NT2/D1 (cell line): ENCODE measurements around the gene CCDC177.

Source experiments
- DNase-seq: peaks from one replicate; pipeline ENCODE4 v3.0.0-alpha.2; 2011; ENCODE audit warnings: low read depth, low spot score
- H3K27me3 ChIP-seq: 2 replicates; pipeline ENCODE4 v1.6.0; 2011; ENCODE audit warnings: mild to moderate bottlenecking; ENCODE audit not compliant: insufficient read length, insufficient read depth
- H3K36me3 ChIP-seq: 2 replicates; pipeline ENCODE4 v1.6.1; 2011; ENCODE audit warnings: mild to moderate bottlenecking, low read length, mixed read lengths; ENCODE audit not compliant: insufficient read depth, insufficient read length
- H3K4me1 ChIP-seq: 2 replicates; pipeline ENCODE4 v1.5.1; 2011; ENCODE audit not compliant: insufficient read depth, insufficient read length
- H3K4me3 ChIP-seq: 2 replicates; pipeline ENCODE4 v1.5.1; 2011; ENCODE audit warnings: low read depth; ENCODE audit not compliant: insufficient read length
- H3K9ac ChIP-seq: 2 replicates; pipeline ENCODE4 v1.6.0; 2011; ENCODE audit warnings: low read depth; ENCODE audit not compliant: insufficient read length
- H3K9me3 ChIP-seq: 2 replicates; pipeline ENCODE4 v1.5.1; 2011; ENCODE audit warnings: mild to moderate bottlenecking, low read length; ENCODE audit not compliant: insufficient read depth
- SUZ12 ChIP-seq: IDR thresholded peaks from 2 replicates; pipeline ENCODE4 v1.6.1; 2011; ENCODE audit not compliant: insufficient read length, insufficient read depth; ENCODE audit errors: extremely low read depth
- YY1 ChIP-seq: IDR thresholded peaks from 2 replicates; pipeline ENCODE4 v1.6.1; 2011; ENCODE audit not compliant: insufficient read length, insufficient read depth
- ZNF274 ChIP-seq: IDR thresholded peaks from 2 replicates; pipeline ENCODE4 v1.6.1; 2011; ENCODE audit warnings: mild to moderate bottlenecking, low read depth, low read length

Gene CCDC177

DNA sequence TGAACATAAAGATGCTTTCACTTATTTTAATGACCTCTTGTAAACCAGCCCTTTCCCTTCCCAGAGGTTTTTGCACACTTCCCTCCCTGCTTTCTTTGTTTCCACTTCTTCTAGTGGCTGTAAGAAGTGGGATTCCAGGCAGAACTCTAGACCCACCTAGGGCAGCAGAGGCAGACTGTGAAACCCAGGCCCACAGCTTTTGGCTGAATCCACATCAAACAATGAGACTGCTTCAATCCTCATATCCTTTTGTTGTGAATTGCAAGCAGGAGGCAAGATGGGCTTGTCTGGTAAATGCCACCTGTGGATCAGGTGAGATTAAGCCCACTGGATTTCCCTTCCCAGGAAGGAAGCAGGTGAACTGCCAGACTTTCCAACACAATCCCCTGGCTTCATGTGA, 12.8 kb downstream of the CCDC177 start:
- peaks cover 8% of the 10 kb centered on the region for H3K27me3 ChIP-seq
- H3K4me3 ChIP-seq: no peak overlapping the region
- H3K9ac ChIP-seq: no peak overlapping the region
- H3K36me3 ChIP-seq: no peaks in the 10 kb centered on the region
- no peak for DNase-seq
- TF ChIP-seq ZNF274: no peak
- TF ChIP-seq SUZ12: no peak
- no peaks in the 10 kb centered on the region for H3K9me3 ChIP-seq
- no peaks in the 10 kb centered on the region for H3K4me1 ChIP-seq

DNA sequence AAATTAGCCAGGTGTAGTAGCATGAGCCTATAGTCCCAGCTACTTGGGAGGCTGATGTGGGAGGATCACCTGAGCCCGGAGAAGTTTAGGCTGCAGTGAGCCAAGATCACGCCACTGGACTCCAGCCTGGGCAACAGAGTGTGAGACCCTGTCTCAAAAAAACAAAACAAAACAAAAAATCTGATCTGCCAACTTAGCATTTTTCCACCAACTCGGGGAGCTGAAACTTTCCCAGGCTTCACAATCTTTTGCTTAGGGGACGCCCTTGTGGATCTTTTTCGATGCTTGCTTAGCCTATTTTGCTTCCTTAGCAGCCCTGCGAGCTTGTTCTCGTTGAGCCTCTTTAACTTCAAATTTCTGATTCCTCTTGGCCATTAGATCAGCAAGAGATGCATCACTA, 13.8 kb downstream of the CCDC177 start:
- Histone ChIP-seq H3K4me3 (no peak overlapping the region), H3K4me1 (no peaks in the 10 kb centered on the region), H3K9ac (no peak overlapping the region), H3K27me3 (peaks cover 6% of the 10 kb centered on the region), H3K36me3 (no peaks in the 10 kb centered on the region), H3K9me3 (no peaks in the 10 kb centered on the region)
- no peak for TF ChIP-seq YY1
- no peak for DNase-seq

DNA sequence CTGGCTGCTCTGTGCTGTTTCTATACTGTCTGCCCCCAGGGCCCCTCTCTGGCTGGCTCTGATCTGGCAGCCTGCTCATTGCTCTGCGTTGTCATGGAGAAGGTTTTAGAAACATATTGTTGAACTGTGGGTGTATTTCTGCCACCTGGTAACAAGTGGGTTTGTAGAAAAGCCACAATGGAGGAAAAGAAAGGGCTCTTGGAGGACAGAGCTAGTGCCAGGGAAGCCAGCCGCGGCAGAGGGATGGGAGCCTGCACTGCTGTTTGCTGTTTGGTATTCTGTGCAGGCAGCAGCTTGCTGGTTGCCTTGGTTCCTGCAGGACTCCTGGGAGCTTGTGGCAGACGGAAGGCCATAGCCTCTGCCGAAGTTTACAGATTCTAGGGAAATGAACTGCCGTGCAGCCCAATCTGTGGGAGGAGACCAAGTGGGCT, 15.1 kb downstream of the CCDC177 start:
- peaks cover 1% of the 10 kb centered on the region for H3K27me3 ChIP-seq
- no peak overlapping the region for H3K4me3 ChIP-seq
- no peaks in the 10 kb centered on the region for H3K9me3 ChIP-seq
- no peak overlapping the region for H3K9ac ChIP-seq
- no peak for DNase-seq
- H3K36me3 ChIP-seq: no peaks in the 10 kb centered on the region
- TF ChIP-seq YY1: no peak
- no peaks in the 10 kb centered on the region for H3K4me1 ChIP-seq

DNA sequence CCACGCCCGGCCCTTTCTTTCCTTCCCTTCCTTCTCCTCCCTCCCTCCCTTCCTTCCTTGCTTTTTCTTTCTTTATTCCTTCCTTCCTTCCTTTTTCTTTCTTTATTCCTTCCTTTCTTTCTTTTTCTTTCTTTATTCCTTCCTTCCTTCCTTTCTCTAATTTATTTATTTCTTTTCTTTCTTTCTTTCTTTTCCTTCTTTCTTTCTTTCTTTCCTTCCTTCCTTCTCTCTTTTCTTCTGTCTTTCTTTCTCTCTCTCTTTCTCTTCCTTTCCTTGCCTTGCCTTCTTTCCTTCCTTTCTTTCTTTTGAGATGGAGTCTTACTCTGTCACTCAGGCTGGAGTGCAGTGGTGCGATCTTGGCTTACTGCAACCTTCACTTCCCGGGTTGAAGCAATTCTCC, 15.9 kb downstream of the CCDC177 start:
- no peaks in the 10 kb centered on the region for H3K4me1 ChIP-seq
- TF ChIP-seq ZNF274: no peak
- no peak for TF ChIP-seq YY1
- TF ChIP-seq SUZ12: no peak
- no peaks in the 10 kb centered on the region for H3K27me3 ChIP-seq
- no peak overlapping the region for H3K4me3 ChIP-seq
- no peak overlapping the region for H3K9ac ChIP-seq
- no peak for DNase-seq
- H3K9me3 ChIP-seq: no peaks in the 10 kb centered on the region
- no peaks in the 10 kb centered on the region for H3K36me3 ChIP-seq

DNA sequence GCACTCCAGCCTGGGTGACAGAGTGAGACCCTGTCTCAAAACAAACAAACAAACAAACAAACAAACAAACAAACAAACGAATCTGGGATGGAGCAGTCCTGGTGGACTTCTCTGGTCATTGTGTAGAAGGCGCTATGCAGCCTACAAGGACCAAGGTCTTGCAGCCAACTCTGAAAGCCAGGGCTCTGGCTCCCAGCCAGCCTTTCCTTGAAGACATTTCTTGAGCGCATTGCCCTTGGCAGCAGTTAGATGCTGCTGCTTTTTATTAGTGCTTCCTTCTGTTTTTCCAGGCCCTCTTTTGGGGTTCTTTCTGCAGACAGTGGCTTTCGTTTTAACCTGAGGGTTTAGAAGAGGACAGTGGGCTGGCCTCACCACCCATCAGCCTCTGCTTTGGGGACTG, 20.2 kb downstream of the CCDC177 start:
- DNase-seq: no peak
- TF ChIP-seq YY1: no peak
- TF ChIP-seq SUZ12: no peak
- no peak for TF ChIP-seq ZNF274
- no peak overlapping the region for H3K4me3 ChIP-seq
- H3K4me1 ChIP-seq: no peaks in the 10 kb centered on the region
- no peaks in the 10 kb centered on the region for H3K27me3 ChIP-seq
- no peaks in the 10 kb centered on the region for H3K9me3 ChIP-seq
- no peak overlapping the region for H3K9ac ChIP-seq
- no peaks in the 10 kb centered on the region for H3K36me3 ChIP-seq

DNA sequence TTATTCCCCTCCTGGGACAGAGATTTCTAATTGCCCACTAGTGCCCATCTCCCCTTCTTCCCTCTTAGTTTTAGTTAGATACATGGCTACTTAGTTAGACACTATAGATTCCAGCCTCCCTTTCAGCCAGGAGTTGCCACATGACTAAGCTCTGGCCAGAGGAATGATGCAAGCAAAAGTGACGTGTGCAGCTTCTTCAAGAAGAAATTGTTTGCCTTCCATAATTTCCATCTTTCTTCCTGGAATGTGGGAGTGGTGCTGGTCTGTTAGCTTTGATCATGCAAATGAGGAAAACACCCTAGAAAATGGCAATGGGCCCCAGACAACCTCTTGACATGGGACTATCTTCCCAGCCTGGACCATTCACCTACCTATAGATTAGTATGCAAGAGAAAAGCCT, 21.4 kb downstream of the CCDC177 start:
- Histone ChIP-seq H3K4me1 (no peaks in the 10 kb centered on the region), H3K36me3 (no peaks in the 10 kb centered on the region), H3K9ac (no peak overlapping the region), H3K4me3 (no peak overlapping the region), H3K9me3 (no peaks in the 10 kb centered on the region), H3K27me3 (no peaks in the 10 kb centered on the region)
- DNase-seq: no peak
- no peak for TF ChIP-seq ZNF274
- no peak for TF ChIP-seq SUZ12
- no peak for TF ChIP-seq YY1

DNA sequence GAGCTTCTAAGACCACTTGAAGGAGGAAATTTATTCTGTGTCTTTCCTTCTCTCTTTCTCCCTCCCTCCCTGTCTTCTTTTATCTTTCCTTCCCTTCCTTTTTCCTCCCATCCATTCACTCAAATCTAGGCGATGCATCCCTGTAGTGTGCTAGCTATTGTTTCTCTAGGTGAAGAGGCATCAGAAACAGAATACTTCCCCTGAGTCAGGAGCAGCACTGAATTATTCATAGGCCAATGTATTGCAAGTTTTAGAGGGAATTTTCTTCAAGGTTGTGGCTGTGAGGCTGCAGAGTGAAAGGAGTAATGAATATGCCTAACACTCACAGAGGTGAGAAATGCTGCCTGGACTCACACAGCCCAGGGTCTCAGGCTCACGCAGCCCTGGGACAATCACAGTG, 23.2 kb downstream of the CCDC177 start:
- Histone ChIP-seq H3K9me3 (no peaks in the 10 kb centered on the region), H3K36me3 (no peaks in the 10 kb centered on the region), H3K4me1 (no peaks in the 10 kb centered on the region), H3K27me3 (no peaks in the 10 kb centered on the region), H3K9ac (no peak overlapping the region), H3K4me3 (no peak overlapping the region)
- no peak for DNase-seq
- TF ChIP-seq SUZ12 (no peak), ZNF274 (no peak), YY1 (no peak)

DNA sequence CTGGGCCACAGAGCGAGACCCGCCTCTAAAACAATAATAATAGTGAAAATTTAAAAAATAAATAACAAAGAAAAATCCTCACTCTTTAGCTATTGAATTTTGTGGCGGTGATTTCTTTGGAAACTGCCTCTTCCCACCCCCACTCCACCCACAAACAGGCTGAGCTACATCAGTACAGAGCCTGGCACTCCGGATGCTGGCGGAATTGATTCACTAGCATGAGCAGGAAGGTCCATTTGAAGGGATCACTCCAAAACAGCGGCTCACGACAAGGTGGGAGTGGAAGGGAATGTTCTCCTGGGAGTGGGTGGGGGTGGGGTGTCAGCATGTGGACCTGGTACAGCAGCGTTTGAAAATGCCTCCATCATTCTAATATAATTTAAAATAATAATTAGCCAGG, 26.1 kb downstream of the CCDC177 start:
- no peaks in the 10 kb centered on the region for H3K36me3 ChIP-seq
- H3K4me3 ChIP-seq: no peak overlapping the region
- H3K9ac ChIP-seq: no peak overlapping the region
- no peak for DNase-seq
- no peaks in the 10 kb centered on the region for H3K27me3 ChIP-seq
- H3K4me1 ChIP-seq: no peaks in the 10 kb centered on the region
- no peaks in the 10 kb centered on the region for H3K9me3 ChIP-seq
- TF ChIP-seq SUZ12 (no peak), ZNF274 (no peak), YY1 (no peak)
